CD8-positive, alpha-beta memory T cell (primary cell): ENCODE measurements around the gene CHN1. TPM values are rescaled to one million over a fixed set of nuclear protein-coding genes. Genes with fewer than 3 reads are reported as not detected.

Experiments used
- CTCF ChIA-PET: fragments of 350-600 bp; sonication (Branson Sonifier 250); formaldehyde crosslinking; loops from one replicate; lab custom pipeline; 2021; ENCODE audit warnings: antibody characterized with exemption; lab: Charles Lee
- POLR2A ChIA-PET: fragments of 350-600 bp; sonication (Branson Sonifier 250); formaldehyde crosslinking; loops from one replicate; lab custom pipeline; 2021; ENCODE audit warnings: antibody characterized with exemption; lab: Charles Lee
- DNase-seq, 5 donors: peaks; one replicate each; pipeline versions ENCODE4 v3.0.0 to v3.0.0-alpha.2; 2020 to 2022; ENCODE audit warnings: mixed read lengths in 1 of 5
- H3K27ac ChIP-seq: one replicate; pipeline ENCODE4 v1.7.0; 2013; ENCODE audit warnings: low read depth, mild to moderate bottlenecking, low read length, moderate library complexity
- H3K27me3 ChIP-seq: 2 replicates; pipeline ENCODE4 v1.7.0; 2013; ENCODE audit warnings: low read length, mild to moderate bottlenecking; ENCODE audit not compliant: insufficient read depth, poor library complexity, severe bottlenecking
- H3K36me3 ChIP-seq: 2 replicates; pipeline ENCODE4 v1.7.0; 2013; ENCODE audit warnings: mild to moderate bottlenecking, low read length, moderate library complexity; ENCODE audit not compliant: insufficient read depth
- H3K4me1 ChIP-seq: 2 replicates; pipeline ENCODE4 v1.7.0; 2013; ENCODE audit warnings: mild to moderate bottlenecking, low read length, moderate library complexity; ENCODE audit not compliant: insufficient read depth
- H3K4me3 ChIP-seq: 2 replicates; pipeline ENCODE4 v1.7.0; 2013; ENCODE audit warnings: mild to moderate bottlenecking, low read length
- H3K9me3 ChIP-seq: 2 replicates; pipeline ENCODE4 v1.7.0; 2013; ENCODE audit warnings: mild to moderate bottlenecking, low read length
- H3K27ac Mint-ChIP-seq, 8 donors: one replicate each; pipeline ENCODE4 v1.8.0; 2020 to 2021; ENCODE audit warnings: mixed read lengths in 8 of 8, mild to moderate bottlenecking in 6 of 8, inconsistent platforms in 3 of 8, moderate library complexity in 3 of 8
- H3K27me3 Mint-ChIP-seq, 2 donors: one replicate each; pipeline ENCODE4 v1.8.0; 2020 to 2021; ENCODE audit warnings: mixed read lengths in 2 of 2, mild to moderate bottlenecking in 1 of 2, moderate library complexity in 1 of 2
- H3K36me3 Mint-ChIP-seq, 3 donors: one replicate each; pipeline ENCODE4 v1.8.0; 2020 to 2021; ENCODE audit warnings: mixed read lengths in 3 of 3, inconsistent platforms in 1 of 3, mild to moderate bottlenecking in 1 of 3
- H3K4me1 Mint-ChIP-seq, 3 donors: one replicate each; pipeline ENCODE4 v1.8.0; 2020 to 2021; ENCODE audit warnings: mixed read lengths in 3 of 3, inconsistent platforms in 1 of 3, mild to moderate bottlenecking in 1 of 3
- H3K4me3 Mint-ChIP-seq, 7 donors: one replicate each; pipeline ENCODE4 v1.8.0; 2020 to 2021; ENCODE audit warnings: mixed read lengths in 7 of 7, mild to moderate bottlenecking in 6 of 7, moderate library complexity in 4 of 7, inconsistent platforms in 2 of 7
- H3K9me3 Mint-ChIP-seq, 5 donors: one replicate each; pipeline ENCODE4 v1.8.0; 2020 to 2022; ENCODE audit warnings: mixed read lengths in 5 of 5, mild to moderate bottlenecking in 3 of 5, moderate library complexity in 2 of 5, inconsistent platforms in 1 of 5
- polyA plus RNA-seq: library from polyadenylated mRNA; unstranded; fragments of 300-500 nt; fragmentation: Illumina TruSeq; gene quantifications from one replicate; pipeline ENCODE4 v1.2.3, GENCODE V29; 2021
- total RNA-seq, 2 experiments: library from RNA; stranded (reverse); gene quantifications; one replicate each; pipeline ENCODE4 v1.2.3, GENCODE V29; 2021

The CHN1 gene
- total and polyA plus RNA-seq, 3 experiments from 2014 or later = 13.1 to 22.1 (median 18.4) TPM

DNA sequence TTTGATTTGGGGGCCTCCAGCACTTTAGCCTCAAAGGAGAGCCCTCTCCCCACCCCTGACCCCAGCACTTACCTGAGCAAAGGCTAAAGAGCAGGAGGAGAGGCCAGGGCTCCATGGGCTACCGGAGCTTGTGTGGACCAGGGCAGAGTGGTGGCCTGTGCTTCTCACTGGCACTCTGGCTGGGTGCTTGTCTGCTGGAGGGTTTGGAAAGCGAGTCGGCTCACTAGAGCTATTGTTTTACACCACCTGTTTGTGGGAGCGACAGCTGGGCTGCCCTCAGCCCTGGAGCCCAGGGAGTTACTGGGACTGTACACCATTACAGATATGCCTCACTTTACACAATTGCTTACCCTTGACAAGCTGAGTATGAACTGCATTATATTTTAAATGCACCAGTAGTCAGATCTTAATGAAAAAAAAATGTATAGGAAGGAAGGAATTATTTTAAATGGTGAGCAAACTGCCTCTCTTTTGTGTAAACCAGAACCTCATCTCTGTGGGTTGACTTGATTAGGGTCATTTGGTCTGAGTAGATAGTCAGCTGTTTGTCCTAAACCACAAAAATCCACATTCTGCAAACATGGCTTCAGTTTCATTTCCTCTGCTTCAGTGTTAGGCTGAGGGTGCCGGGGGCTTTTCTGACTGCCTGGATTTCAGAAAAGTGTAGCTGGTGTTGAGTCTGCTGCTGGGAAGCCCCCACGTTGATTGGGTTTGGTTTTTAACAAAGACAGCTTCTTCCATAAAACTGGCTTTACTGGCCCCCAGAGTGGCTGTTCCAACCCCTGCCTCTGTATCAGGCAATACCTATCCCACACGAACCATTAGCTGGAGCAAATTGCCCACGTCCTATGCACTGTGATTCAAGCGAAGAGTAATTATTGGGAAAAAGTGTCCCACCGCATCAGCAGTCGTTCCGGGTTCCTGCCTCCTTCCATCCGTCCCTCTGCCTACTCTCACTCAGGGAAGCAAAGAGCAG is 240.6 kb downstream of the CHN1 start, which contains the start of gene CHRNA1:
Gene CHRNA1, minus strand, starts transcription at position 193 of the 976 bp plus-strand sequence. Its CDS starts 78 bp downstream, at position 115.
- H3K4me1 ChIP-seq = no peaks in the 10 kb centered on the region
- Mint-ChIP-seq H3K4me3 (no peak within 1 kb of the TSS), H3K36me3 (no peaks in the 10 kb centered on the region), H3K27me3 (peaks cover 8 to 24% of the 10 kb centered on the region in 2 donors), H3K4me1 (no peaks in the 10 kb centered on the region), H3K9me3 (no peaks in the 10 kb centered on the region), H3K27ac (peak within 1 kb of the TSS in 2 of 8 donors; percentile 17 to 27)
- H3K9me3 ChIP-seq = no peaks in the 10 kb centered on the region
- H3K27ac ChIP-seq = no peak within 1 kb of the TSS
- H3K36me3 ChIP-seq = no peaks in the 10 kb centered on the region
- ChIA-PET POLR2A (no interaction called here), CTCF (interaction anchor here (0.8 to 2.2 kb wide), 5 partner anchors 10 to 224 kb away, joined by 3 to 7 read pairs (median 4); no protein-coding TSS in a partner anchor)
- H3K27me3 ChIP-seq = no peaks in the 10 kb centered on the region
- no peak for DNase-seq
- no peak within 1 kb of the TSS for H3K4me3 ChIP-seq

DNA sequence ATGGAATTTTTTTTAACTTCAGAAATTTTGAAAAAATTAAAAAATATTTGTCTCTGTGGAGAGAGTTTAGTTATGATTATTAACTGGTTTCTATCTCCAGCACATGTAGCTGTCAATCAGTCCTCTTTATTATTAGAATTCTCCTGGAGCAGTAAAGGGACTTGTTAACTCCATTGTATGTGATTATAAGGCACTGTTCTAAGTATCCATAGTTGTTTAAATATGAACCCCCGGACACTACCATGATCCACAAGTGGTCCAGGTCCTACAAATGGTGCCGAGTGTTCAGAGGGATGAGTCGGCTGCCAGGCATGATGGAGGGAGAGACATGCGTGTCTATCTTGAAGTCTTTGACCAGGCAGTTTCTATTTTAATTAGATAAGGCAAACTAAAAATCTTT is 241.4 kb downstream of the CHN1 start:
- Histone ChIP-seq H3K36me3 (no peaks in the 10 kb centered on the region), H3K27me3 (no peaks in the 10 kb centered on the region), H3K4me1 (no peaks in the 10 kb centered on the region), H3K9me3 (no peaks in the 10 kb centered on the region), H3K4me3 (no peak overlapping the region), H3K27ac (no peak overlapping the region)
- H3K9me3 Mint-ChIP-seq = no peaks in the 10 kb centered on the region
- H3K4me1 Mint-ChIP-seq = no peaks in the 10 kb centered on the region
- no peak for DNase-seq
- no peak overlapping the region for H3K4me3 Mint-ChIP-seq
- peaks cover 8 to 28% of the 10 kb centered on the region in 2 donors for H3K27me3 Mint-ChIP-seq
- ChIA-PET CTCF (interaction anchor here (1.8 to 3.2 kb wide), 2 partner anchors 10 to 14 kb away, joined by 5 to 9 read pairs; no protein-coding TSS in a partner anchor), POLR2A (no interaction called here)
- H3K27ac Mint-ChIP-seq = peak overlapping the region in 2 of 8 donors; percentile 17 to 22
- H3K36me3 Mint-ChIP-seq = no peaks in the 10 kb centered on the region

DNA sequence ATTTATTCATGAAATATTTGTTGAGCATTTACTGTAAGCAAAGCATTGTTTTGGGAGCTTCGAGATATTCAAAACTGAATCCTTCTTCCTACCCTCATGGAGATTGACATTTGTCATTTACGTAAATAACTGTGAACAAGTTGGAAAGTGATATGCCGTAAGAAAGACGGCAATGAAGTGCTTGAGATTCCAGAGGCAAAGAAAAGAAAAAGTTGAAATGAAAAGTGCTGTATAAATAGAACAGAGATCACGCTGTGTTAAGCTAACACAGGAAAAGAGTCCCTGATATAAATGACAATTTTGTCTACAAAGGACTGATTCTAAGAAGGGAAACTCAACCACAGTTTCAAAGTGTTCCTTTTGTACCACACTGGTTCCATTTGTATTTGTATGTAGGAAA is 242.7 kb downstream of the CHN1 start:
- H3K36me3 ChIP-seq = no peaks in the 10 kb centered on the region
- Mint-ChIP-seq H3K36me3 (no peaks in the 10 kb centered on the region), H3K27ac (no peak overlapping the region), H3K9me3 (no peaks in the 10 kb centered on the region), H3K27me3 (peaks cover 8 to 20% of the 10 kb centered on the region in 2 donors), H3K4me1 (no peaks in the 10 kb centered on the region), H3K4me3 (no peak overlapping the region)
- H3K4me3 ChIP-seq = no peak overlapping the region
- no peaks in the 10 kb centered on the region for H3K27me3 ChIP-seq
- no peaks in the 10 kb centered on the region for H3K4me1 ChIP-seq
- H3K9me3 ChIP-seq = no peaks in the 10 kb centered on the region
- DNase-seq = no peak
- no peak overlapping the region for H3K27ac ChIP-seq
- CTCF ChIA-PET = interaction anchor here (0.7 to 3.2 kb wide), 2 partner anchors 9 to 13 kb away, joined by 3 to 9 read pairs; no protein-coding TSS in a partner anchor
- POLR2A ChIA-PET = no interaction called here

DNA sequence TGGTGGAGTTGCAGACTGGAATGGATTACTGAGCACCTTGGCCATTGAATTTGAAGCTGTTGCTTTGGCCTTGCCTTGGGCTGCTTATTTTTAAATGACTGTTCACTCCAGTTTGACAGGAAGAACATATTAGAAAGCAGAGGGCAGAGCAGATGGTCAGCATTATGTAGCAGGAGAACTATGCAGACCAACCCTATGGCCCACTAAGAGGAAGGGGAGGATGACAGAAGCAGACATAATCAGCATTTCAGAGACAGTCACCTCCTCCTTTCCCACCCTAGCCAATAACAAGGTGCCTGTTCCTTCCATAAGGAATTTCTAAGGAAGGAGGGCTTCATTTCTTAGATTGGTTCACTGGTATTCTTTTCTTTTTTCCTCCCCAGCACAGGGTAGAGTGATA is 243.3 kb downstream of the CHN1 start:
- no peak for DNase-seq
- H3K9me3 Mint-ChIP-seq = no peaks in the 10 kb centered on the region
- Histone ChIP-seq H3K27ac (no peak overlapping the region), H3K27me3 (no peaks in the 10 kb centered on the region), H3K4me1 (no peaks in the 10 kb centered on the region), H3K36me3 (no peaks in the 10 kb centered on the region), H3K4me3 (no peak overlapping the region), H3K9me3 (no peaks in the 10 kb centered on the region)
- no peaks in the 10 kb centered on the region for H3K36me3 Mint-ChIP-seq
- no peaks in the 10 kb centered on the region for H3K4me1 Mint-ChIP-seq
- ChIA-PET CTCF (interaction anchor here (1.4 to 3.2 kb wide), 2 partner anchors 9 to 13 kb away, joined by 5 to 9 read pairs; no protein-coding TSS in a partner anchor), POLR2A (no interaction called here)
- H3K27me3 Mint-ChIP-seq = peaks cover 8 to 16% of the 10 kb centered on the region in 2 donors
- H3K27ac Mint-ChIP-seq = no peak overlapping the region
- no peak overlapping the region for H3K4me3 Mint-ChIP-seq

DNA sequence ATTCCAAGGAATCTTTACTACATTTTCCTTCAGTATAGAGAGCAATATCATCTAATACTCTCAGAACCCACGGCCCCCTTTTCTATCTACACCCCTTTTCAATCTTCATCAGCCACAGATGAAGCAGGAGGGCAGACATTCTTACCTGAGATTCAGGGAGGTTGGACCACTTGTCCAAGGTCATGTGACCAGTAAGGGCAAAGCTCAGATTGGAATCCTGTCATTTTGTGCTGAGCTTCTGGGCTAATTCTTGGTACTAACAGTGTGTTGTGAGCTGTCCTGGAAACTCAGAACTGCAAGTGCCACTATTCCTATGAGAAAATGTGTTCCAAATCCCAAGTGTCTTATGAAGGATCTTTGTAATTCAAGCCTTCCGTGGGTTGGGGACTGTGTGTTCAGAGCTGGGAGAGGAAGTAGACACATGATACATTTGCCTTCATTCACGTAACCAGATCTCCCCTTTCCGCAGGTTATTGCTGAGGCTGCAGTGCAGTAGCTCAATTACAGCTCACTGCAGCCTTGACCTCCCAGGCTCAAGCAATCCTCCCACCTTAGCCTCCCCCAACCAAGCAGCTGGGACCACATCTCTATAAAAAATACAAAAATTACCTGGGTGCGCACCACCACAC is 244.2 kb downstream of the CHN1 start:
- ChIA-PET CTCF (interaction anchor here (1.4 to 3.2 kb wide), 4 partner anchors 10 to 61 kb away, joined by 3 to 9 read pairs (median 4); no protein-coding TSS in a partner anchor), POLR2A (no interaction called here)
- H3K27me3 Mint-ChIP-seq = peaks cover 4 to 16% of the 10 kb centered on the region in 2 donors
- no peaks in the 10 kb centered on the region for H3K9me3 Mint-ChIP-seq
- no peak overlapping the region for H3K4me3 Mint-ChIP-seq
- no peaks in the 10 kb centered on the region for H3K9me3 ChIP-seq
- no peaks in the 10 kb centered on the region for H3K27me3 ChIP-seq
- H3K4me1 ChIP-seq = no peaks in the 10 kb centered on the region
- no peak for DNase-seq
- H3K4me1 Mint-ChIP-seq = no peaks in the 10 kb centered on the region
- H3K36me3 ChIP-seq = no peaks in the 10 kb centered on the region
- H3K4me3 ChIP-seq = no peak overlapping the region
- H3K27ac ChIP-seq = no peak overlapping the region
- H3K36me3 Mint-ChIP-seq = no peaks in the 10 kb centered on the region
- H3K27ac Mint-ChIP-seq = peak overlapping the region in 1 of 8 donors; percentile 23

DNA sequence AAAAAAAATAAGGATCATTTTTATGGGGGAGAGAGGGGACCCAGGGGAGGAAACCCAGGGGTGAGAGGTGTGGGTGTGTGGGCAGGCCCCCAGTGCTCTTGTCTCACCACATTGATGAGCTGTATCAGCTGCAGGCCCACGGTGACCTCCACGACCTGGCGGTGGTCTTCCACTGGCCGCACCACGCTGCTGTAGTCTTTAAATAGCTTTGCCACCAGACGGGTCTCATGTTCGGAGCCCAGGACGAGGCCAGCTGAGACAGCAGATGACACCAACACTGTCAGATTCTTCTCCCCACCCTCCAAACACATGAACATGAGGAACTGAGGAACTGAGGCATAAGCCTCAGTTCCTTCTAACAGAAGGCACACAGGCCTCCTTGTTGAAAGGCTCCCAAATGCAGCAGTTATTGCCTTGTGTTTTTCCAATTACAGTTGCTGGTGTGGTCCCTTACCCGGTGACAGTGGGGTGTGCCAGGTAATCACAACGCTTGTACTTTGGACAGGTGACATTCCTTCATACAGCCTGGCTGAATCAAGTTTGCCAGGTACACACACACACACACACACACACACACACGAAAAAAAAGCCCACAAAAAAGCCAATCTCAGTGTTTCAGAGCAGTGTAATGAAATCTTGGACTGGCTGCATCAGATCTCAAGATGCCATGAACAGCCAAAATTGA is 245.7 kb downstream of the CHN1 start:
- Histone ChIP-seq H3K36me3 (no peaks in the 10 kb centered on the region), H3K27me3 (no peaks in the 10 kb centered on the region), H3K27ac (no peak overlapping the region), H3K4me1 (no peaks in the 10 kb centered on the region), H3K9me3 (no peaks in the 10 kb centered on the region), H3K4me3 (no peak overlapping the region)
- H3K27ac Mint-ChIP-seq = peak overlapping the region in 1 of 8 donors; percentile 34
- no peaks in the 10 kb centered on the region for H3K4me1 Mint-ChIP-seq
- no peaks in the 10 kb centered on the region for H3K9me3 Mint-ChIP-seq
- H3K36me3 Mint-ChIP-seq = no peaks in the 10 kb centered on the region
- POLR2A ChIA-PET = no interaction called here
- CTCF ChIA-PET = interaction anchor here (0.8 kb wide), 1 partner anchor 11 kb away, joined by 3 read pairs; no protein-coding TSS in a partner anchor
- H3K4me3 Mint-ChIP-seq = no peak overlapping the region
- H3K27me3 Mint-ChIP-seq = peaks cover 0 to 10% of the 10 kb centered on the region in 2 donors
- DNase-seq = no peak

DNA sequence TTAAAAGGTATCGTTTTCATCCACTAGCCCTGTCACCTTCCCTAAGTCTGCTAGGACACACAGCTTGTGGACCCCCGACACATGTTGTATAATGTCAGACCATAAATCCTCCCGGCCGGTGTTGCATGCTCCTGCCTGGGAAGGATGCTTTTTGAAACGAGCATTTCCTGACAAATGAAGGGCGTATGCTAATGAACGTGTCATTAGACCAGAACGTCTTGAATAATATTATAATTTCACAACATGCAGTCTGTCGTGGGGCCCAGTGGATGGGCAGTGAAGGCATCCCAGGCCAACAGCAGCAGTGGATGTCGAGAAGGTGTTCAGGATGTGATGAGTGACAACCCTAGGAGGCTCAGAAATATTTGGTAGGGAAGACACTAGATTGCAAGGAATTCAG is 248.4 kb downstream of the CHN1 start:
- DNase-seq = no peak
- no peaks in the 10 kb centered on the region for H3K9me3 ChIP-seq

More for the DNA sequence above, 248.4 kb downstream of the CHN1 start:
- peaks cover 0 to 10% of the 10 kb centered on the region in 2 donors for H3K27me3 Mint-ChIP-seq
- peaks cover 17% of the 10 kb centered on the region for H3K4me1 ChIP-seq
- H3K36me3 Mint-ChIP-seq = no peaks in the 10 kb centered on the region
- no peak overlapping the region for H3K27ac ChIP-seq
- no peaks in the 10 kb centered on the region for H3K27me3 ChIP-seq
- H3K4me3 ChIP-seq = no peak overlapping the region
- ChIA-PET POLR2A (no interaction called here), CTCF (interaction anchor here (0.6 kb wide), 1 partner anchor 50 kb away, joined by 3 read pairs; no protein-coding TSS in a partner anchor)
- H3K27ac Mint-ChIP-seq = peak overlapping the region in 2 of 8 donors; percentile 26 to 63
- no peaks in the 10 kb centered on the region for H3K9me3 Mint-ChIP-seq
- H3K36me3 ChIP-seq = no peaks in the 10 kb centered on the region
- H3K4me3 Mint-ChIP-seq = no peak overlapping the region
- H3K4me1 Mint-ChIP-seq = peaks cover 17 to 27% (median 19%) of the 10 kb centered on the region in 3 donors
